BJ (cell line): ENCODE data around the gene STH. TPM values are rescaled to one million over a fixed set of nuclear protein-coding genes. Genes with fewer than 3 reads are reported as not detected.
"Not testable (repeated sequence)": the region's sequence is repeated elsewhere in the genome, so short reads cannot be mapped to it uniquely, and the experiment has no call there.

Experiments used
- CTCF ChIA-PET: fragments of 350-600 bp; formaldehyde crosslinking; extraction: SDS; loops from one replicate; lab custom pipeline; 2021; ENCODE audit warnings: antibody characterized with exemption, inconsistent platforms; lab: Yijun Ruan, JAX
- POLR2A ChIA-PET: fragments of 300-600 bp; sonication (Branson Sonifier 250); formaldehyde crosslinking; extraction: SDS; loops from one replicate; lab custom pipeline; 2021; ENCODE audit warnings: antibody characterized with exemption; lab: Charles Lee
- DNase-seq: peaks from one replicate; pipeline ENCODE4 v3.0.0-alpha.2; 2011; ENCODE audit warnings: low read depth
- H3K27me3 ChIP-seq: 2 replicates; pipeline ENCODE4 v1.6.0; 2011; ENCODE audit warnings: low read length; ENCODE audit not compliant: control insufficient read depth, insufficient read depth
- H3K36me3 ChIP-seq: 2 replicates; pipeline ENCODE4 v1.5.1; 2011; ENCODE audit warnings: low read length; ENCODE audit not compliant: control insufficient read depth, insufficient read depth
- H3K4me3 ChIP-seq: 2 replicates; pipeline ENCODE4 v1.5.1; 2011; ENCODE audit warnings: low read depth, mild to moderate bottlenecking, control low read depth, low read length
- CTCF ChIP-seq: IDR thresholded peaks from 2 replicates; pipeline ENCODE4 v1.5.1; 2011; ENCODE audit warnings: low read depth, mild to moderate bottlenecking, control low read depth, inconsistent platforms, low read length, moderate library complexity; ENCODE audit not compliant: insufficient read depth
- polyA plus RNA-seq: library from polyadenylated mRNA; depleted of rRNA; stranded (reverse); fragments of >200 nt; gene quantifications from 2 replicates; pipeline ENCODE4 v1.2.3, GENCODE V29; 2011

STH gene
- polyA plus RNA-seq, 1 experiment: not detected

GRCh38 chr17:46001390-46002310, 2.6 kb downstream of the STH start:
- Histone ChIP-seq H3K36me3 (no peaks in the 10 kb centered on the region), H3K27me3 (no peaks in the 10 kb centered on the region), H3K4me3 (no peak overlapping the region)
- ChIA-PET POLR2A (interaction anchor here (0.5 kb wide), 1 partner anchor 34 kb away, joined by 11 read pairs; no protein-coding TSS in a partner anchor), CTCF (interaction anchor here (0.5 to 6.4 kb wide), 17 partner anchors 9 to 285 kb away, joined by 3 to 43 read pairs (median 7); partner anchors contain the start of gene KANSL1)
- TF ChIP-seq CTCF: no peak
- no peak for DNase-seq

- H3K36me3 ChIP-seq: no peaks in the 10 kb centered on the region
- H3K4me3 ChIP-seq: no peak overlapping the region
- ChIA-PET CTCF (interaction anchor here (0.5 to 6.4 kb wide), 19 partner anchors 8 to 585 kb away, joined by 3 to 43 read pairs (median 6); partner anchors contain the start of gene KANSL1), POLR2A (interaction anchor here (0.6 kb wide), 1 partner anchor 286 kb away, joined by 14 read pairs; no protein-coding TSS in a partner anchor)
- no peaks in the 10 kb centered on the region for H3K27me3 ChIP-seq
- DNase-seq: no peak
- peak; percentile 84 for TF ChIP-seq CTCF
Observed at GRCh38 chr17:46002311-46002972, 3.4 kb downstream of the STH start.

- no peaks in the 10 kb centered on the region for H3K36me3 ChIP-seq
- H3K27me3 ChIP-seq: no peaks in the 10 kb centered on the region
- DNase-seq: no peak
- ChIA-PET CTCF (interaction anchor here (0.6 to 6.4 kb wide), 15 partner anchors 10 to 585 kb away, joined by 3 to 43 read pairs (median 7); partner anchors contain the start of gene KANSL1), POLR2A (interaction anchor here (0.6 kb wide), 1 partner anchor 285 kb away, joined by 14 read pairs; no protein-coding TSS in a partner anchor)
- TF ChIP-seq CTCF: no peak
- H3K4me3 ChIP-seq: no peak overlapping the region
Observed at GRCh38 chr17:46002973-46003316, 3.9 kb downstream of the STH start.

GRCh38 chr17:46003907-46004748, 5.1 kb downstream of the STH start:
- ChIA-PET POLR2A (interaction anchor here (0.6 to 0.7 kb wide), 2 partner anchors 10 to 224 kb away, joined by 3 read pairs; no protein-coding TSS in a partner anchor), CTCF (interaction anchor here (0.8 to 6.4 kb wide), 15 partner anchors 9 to 285 kb away, joined by 3 to 43 read pairs (median 7); partner anchors contain the start of gene KANSL1)
- no peaks in the 10 kb centered on the region for H3K27me3 ChIP-seq
- H3K4me3 ChIP-seq: no peak overlapping the region
- no peak for TF ChIP-seq CTCF
- DNase-seq: no peak
- no peaks in the 10 kb centered on the region for H3K36me3 ChIP-seq

- H3K36me3 ChIP-seq, H3K4me3 ChIP-seq, DNase-seq, POLR2A ChIA-PET, H3K27me3 ChIP-seq: not testable (repeated sequence)
- CTCF ChIA-PET: interaction anchor here (1.0 kb wide), 1 partner anchor 15 kb away, joined by 3 read pairs; no protein-coding TSS in a partner anchor
Observed at GRCh38 chr17:46006082-46006481, 7.0 kb downstream of the STH start.
